Thyroid gland (tissue), 4 donors: ENCODE data around the gene RNASET2. TPM values are rescaled to one million over a fixed set of nuclear protein-coding genes. Genes with fewer than 3 reads are reported as not detected.
A peak's percentile ranks its signal among the peaks of the same experiment; 100 is the strongest.

Source experiments
- DNase-seq, 2 donors: peaks; one replicate each; pipeline ENCODE4 v3.0.0-alpha.2; 2019
- H3K27ac ChIP-seq, 3 donors: fragments of 200-600 bp; sonication (generic); 1 replicate in 2 of 3; 2 replicates in 1 of 3; pipeline ENCODE4 v1.5.1; 2016 to 2019; ENCODE audit warnings: mild to moderate bottlenecking in 1 of 3, moderate library complexity in 1 of 3
- H3K27me3 ChIP-seq: fragments of 200-600 bp; sonication (generic); one replicate; pipeline ENCODE4 v1.5.1; 2019
- H3K36me3 ChIP-seq, 2 donors: fragments of 200-600 bp; sonication (generic); one replicate each; pipeline ENCODE4 v1.5.1; 2016 to 2019
- H3K4me1 ChIP-seq, 2 donors: fragments of 200-600 bp; sonication (generic); one replicate each; pipeline ENCODE4 v1.5.1; 2017 to 2019
- H3K4me3 ChIP-seq, 3 donors: fragments of 200-600 bp; sonication (generic); replicated peaks in 1 of 3; 1 replicate in 2 of 3; 2 replicates in 1 of 3; pipeline ENCODE4 v1.5.1; 2016; ENCODE audit warnings: mild to moderate bottlenecking in 1 of 3
- H3K9me3 ChIP-seq: fragments of 200-600 bp; sonication (generic); one replicate; pipeline ENCODE4 v1.5.1; 2017
- CTCF ChIP-seq, 6 experiments: fragments of 200-600 bp in 3 of 6; fragments of 450-650 bp in 3 of 6; sonication (generic) in 3 of 6; IDR thresholded peaks; one replicate each; pipeline ENCODE4 v1.5.1; 2016 to 2019; ENCODE audit warnings: antibody characterized with exemption in 6 of 6, mild to moderate bottlenecking in 2 of 6, inconsistent platforms in 1 of 6, moderate library complexity in 1 of 6
- POLR2A ChIP-seq, 2 donors: fragments of 450-650 bp; IDR thresholded peaks; one replicate each; pipeline ENCODE4 v1.6.1; 2017; ENCODE audit warnings: antibody characterized with exemption in 2 of 2, mild to moderate bottlenecking in 2 of 2, moderate library complexity in 1 of 2
- WGBS, 2 donors: methylation state at CpG; one replicate each; pipeline ENCODE4 v1.1.5; 2017; 5-methylcytosine and 5-hydroxymethylcytosine counted together
- intact Hi-C: fragments of 100-400 bp; cut with DNase I; formaldehyde crosslinking; loops from one replicate; pipeline ENCODE4 v1.15.1; 2023
- total RNA-seq, 4 donors: library from RNA; depleted of rRNA; stranded (reverse); fragments of >200 nt; gene quantifications; one replicate each; pipeline ENCODE4 v1.2.3, GENCODE V29; 2016

Gene RNASET2
- total RNA-seq, 4 donors from 2014 or later = 51.6 to 138 (median 109) TPM

GRCh38 chr6:166957087-166957804 is 896 bp upstream of the RNASET2 start:
- Histone ChIP-seq H3K4me1 (peaks cover 23 to 25% of the 10 kb centered on the region in 2 donors), H3K4me3 (peak overlapping the region; percentile 32 to 87 (median 60)), H3K27ac (peak overlapping the region; percentile 94 to 99 (median 97)), H3K27me3 (no peaks in the 10 kb centered on the region), H3K36me3 (no peaks in the 10 kb centered on the region), H3K9me3 (no peaks in the 10 kb centered on the region)
- WGBS, 2 donors = 19 to 33% methylated on average over 15 to 22 of the region's 26 CpGs
- intact Hi-C loops = no loop called here
- peak; percentile 78 to 87 for DNase-seq
- no peak for TF ChIP-seq POLR2A (IDR thresholded peaks at IDR 0.05)

GRCh38 chr6:166955865-166956443 is 396 bp downstream of the RNASET2 start:
- H3K27ac ChIP-seq = peak overlapping the region in 2 of 3 donors; percentile 97 to 99
- no peaks in the 10 kb centered on the region for H3K36me3 ChIP-seq
- TF ChIP-seq POLR2A (IDR thresholded peaks at IDR 0.05) (no peak), CTCF (IDR thresholded peaks at IDR 0.05) (no peak)
- H3K9me3 ChIP-seq = no peaks in the 10 kb centered on the region
- H3K27me3 ChIP-seq = no peaks in the 10 kb centered on the region
- intact Hi-C loops = no loop called here
- DNase-seq = no peak
- 0 to 4% methylated on average over 4 to 9 of the region's 54 CpGs for WGBS, 2 donors
- H3K4me1 ChIP-seq = peaks cover 25 to 29% of the 10 kb centered on the region in 2 donors
- peak overlapping the region; percentile 60 to 90 (median 87) for H3K4me3 ChIP-seq

- H3K9me3 ChIP-seq = no peaks in the 10 kb centered on the region
- TF ChIP-seq CTCF (IDR thresholded peaks at IDR 0.05) (no peak), POLR2A (IDR thresholded peaks at IDR 0.05) (no peak)
- peak; percentile 34 to 44 for DNase-seq
- H3K27ac ChIP-seq = peak overlapping the region in 2 of 3 donors; percentile 97 to 99
- intact Hi-C loops = no loop called here
- H3K36me3 ChIP-seq = no peaks in the 10 kb centered on the region
- H3K4me1 ChIP-seq = peaks cover 21 to 33% of the 10 kb centered on the region in 2 donors
- H3K27me3 ChIP-seq = no peaks in the 10 kb centered on the region
- peak overlapping the region; percentile 60 to 90 (median 87) for H3K4me3 ChIP-seq
- WGBS, 2 donors = 56 to 64% methylated on average over 34 to 51 of the region's 52 CpGs
Measured at GRCh38 chr6:166955121-166955864, 1.1 kb downstream of the RNASET2 start.

- Histone ChIP-seq H3K4me1 (peaks cover 19 to 27% of the 10 kb centered on the region in 2 donors), H3K9me3 (no peaks in the 10 kb centered on the region), H3K27me3 (no peaks in the 10 kb centered on the region), H3K27ac (no peak overlapping the region), H3K36me3 (no peaks in the 10 kb centered on the region), H3K4me3 (no peak overlapping the region)
- intact Hi-C loops = loop anchor here (5.0 kb wide), 2 partner anchors 33 to 172 kb away; no protein-coding TSS in a partner anchor
- DNase-seq = no peak
- TF ChIP-seq POLR2A (IDR thresholded peaks at IDR 0.05) (no peak), CTCF (IDR thresholded peaks at IDR 0.05) (no peak)
- 89 to 92% methylated on average over 6 of the region's 6 CpGs for WGBS, 2 donors
Measured at GRCh38 chr6:166954118-166954713, 2.1 kb downstream of the RNASET2 start.
